ENCODE data around the gene RPTOR. TPM values are rescaled to one million over a fixed set of nuclear protein-coding genes. Genes with fewer than 3 reads are reported as not detected.
"Not testable (repeated sequence)": the region's sequence is repeated elsewhere in the genome, so short reads cannot be mapped to it uniquely, and the experiment has no call there.

The RPTOR gene
- total RNA-seq, 1 donor from 2014 or later = 53.7 TPM

GRCh38 chr17:80872001-80872500 lies 327.4 kb downstream of the RPTOR start:
- Mint-ChIP-seq H3K27me3 (ENCODE audit: low read depth) (no peaks in the 10 kb centered on the region), H3K36me3 (peaks cover 10% of the 10 kb centered on the region), H3K27ac (no peak overlapping the region), H3K9me3 (no peaks in the 10 kb centered on the region), H3K4me1 (peaks cover 21% of the 10 kb centered on the region), H3K4me3 (no peak overlapping the region)
- TF ChIP-seq CTCF (IDR thresholded peaks at IDR 0.05; ENCODE audit: unreplicated experiment) = no peak
- DNase-seq (ENCODE audit: low spot score in 2 of 2, unreplicated experiment in 2 of 2) = no peak

- Mint-ChIP-seq H3K4me3 (no peak overlapping the region), H3K27ac (no peak overlapping the region), H3K4me1 (peaks cover 21% of the 10 kb centered on the region), H3K36me3 (peaks cover 12% of the 10 kb centered on the region), H3K27me3 (ENCODE audit: low read depth) (no peaks in the 10 kb centered on the region), H3K9me3 (no peaks in the 10 kb centered on the region)
- no peak for TF ChIP-seq CTCF (IDR thresholded peaks at IDR 0.05; ENCODE audit: unreplicated experiment)
- DNase-seq (ENCODE audit: low spot score in 2 of 2, unreplicated experiment in 2 of 2) = no peak
Observed at GRCh38 chr17:80872501-80873306, 328.1 kb downstream of the RPTOR start.

- no peaks in the 10 kb centered on the region for H3K27me3 Mint-ChIP-seq (ENCODE audit: low read depth)
- H3K4me1 Mint-ChIP-seq = peaks cover 21% of the 10 kb centered on the region
- no peak for TF ChIP-seq CTCF (IDR thresholded peaks at IDR 0.05; ENCODE audit: unreplicated experiment)
- H3K36me3 Mint-ChIP-seq = peaks cover 15% of the 10 kb centered on the region
- DNase-seq (ENCODE audit: low spot score in 2 of 2, unreplicated experiment in 2 of 2) = no peak
- H3K9me3 Mint-ChIP-seq = no peaks in the 10 kb centered on the region
- no peak overlapping the region for H3K27ac Mint-ChIP-seq
- no peak overlapping the region for H3K4me3 Mint-ChIP-seq
Observed at GRCh38 chr17:80873307-80873951, 328.8 kb downstream of the RPTOR start.

- peaks cover 15% of the 10 kb centered on the region for H3K36me3 Mint-ChIP-seq
- peaks cover 21% of the 10 kb centered on the region for H3K4me1 Mint-ChIP-seq
- no peak overlapping the region for H3K27ac Mint-ChIP-seq
- no peak for DNase-seq (ENCODE audit: low spot score in 2 of 2, unreplicated experiment in 2 of 2)
- no peaks in the 10 kb centered on the region for H3K9me3 Mint-ChIP-seq
- no peak overlapping the region for H3K4me3 Mint-ChIP-seq
- no peak for TF ChIP-seq CTCF (IDR thresholded peaks at IDR 0.05; ENCODE audit: unreplicated experiment)
- no peaks in the 10 kb centered on the region for H3K27me3 Mint-ChIP-seq (ENCODE audit: low read depth)
Observed at GRCh38 chr17:80874866-80875445, 330.3 kb downstream of the RPTOR start.

- not testable (repeated sequence) for DNase-seq (ENCODE audit: low spot score in 2 of 2, unreplicated experiment in 2 of 2); H3K9me3 Mint-ChIP-seq; H3K4me3 Mint-ChIP-seq; H3K27me3 Mint-ChIP-seq (ENCODE audit: low read depth); H3K27ac Mint-ChIP-seq
- Mint-ChIP-seq H3K4me1 (peaks cover 21% of the 10 kb centered on the region), H3K36me3 (peaks cover 15% of the 10 kb centered on the region)
Observed at GRCh38 chr17:80875480-80875995, 330.9 kb downstream of the RPTOR start.

GRCh38 chr17:80876456-80876949 lies 331.9 kb downstream of the RPTOR start:
- H3K27ac Mint-ChIP-seq; DNase-seq (ENCODE audit: low spot score in 2 of 2, unreplicated experiment in 2 of 2); H3K9me3 Mint-ChIP-seq; H3K4me3 Mint-ChIP-seq; H3K27me3 Mint-ChIP-seq (ENCODE audit: low read depth): not testable (repeated sequence)
- Mint-ChIP-seq H3K36me3 (peaks cover 20% of the 10 kb centered on the region), H3K4me1 (peaks cover 21% of the 10 kb centered on the region)

Measured in mesothelial cell of epicardium (in vitro differentiated cells).